ENCODE measurements around the gene ART5. TPM values are rescaled to one million over a fixed set of nuclear protein-coding genes. Genes with fewer than 3 reads are reported as not detected.
"Not testable (repeated sequence)": the region's sequence is repeated elsewhere in the genome, so short reads cannot be mapped to it uniquely, and the experiment has no call there.

ART5 gene
- total and polyA plus RNA-seq, 2 of the 4 experiments (the other 2 are of a cell fraction), result not detected

GRCh38 chr11:3588776-3589175, 53.0 kb downstream of the ART5 start:
- H2AK9ac ChIP-seq (replicated peaks; ENCODE audit: low read depth, low read length, poor library complexity); H3K14ac ChIP-seq (replicated peaks; ENCODE audit: low read depth, low read length); H4K91ac ChIP-seq (ENCODE audit: insufficient read depth, low read depth, low read length); intact Hi-C loops (cut with micrococcal nuclease); H3K18ac ChIP-seq (ENCODE audit: low read depth, low read length); H3K9me3 ChIP-seq (ENCODE audit: control insufficient read depth, insufficient read depth, low read length); ATAC-seq (ENCODE audit: low read depth); H3K4me3 ChIP-seq (ENCODE audit: insufficient read depth, low read depth, low read length); H3K36me3 ChIP-seq (ENCODE audit: control insufficient read depth, insufficient read depth, low read length); H3K9ac ChIP-seq (ENCODE audit: low read depth, low read length); H2AK5ac ChIP-seq (ENCODE audit: low read depth, low read length); H2BK120ac ChIP-seq (ENCODE audit: low read depth, low read length); H3K4me2 ChIP-seq (ENCODE audit: low read depth, low read length); H3K4me1 ChIP-seq (ENCODE audit: control insufficient read depth, insufficient read depth, low read length); CTCF ChIA-PET; H2BK5ac ChIP-seq (ENCODE audit: low read depth, low read length, poor library complexity, severe bottlenecking); BruUV-seq (replicated peaks); H3K56ac ChIP-seq (ENCODE audit: extremely low read depth, insufficient read depth, low read length); in situ Hi-C loops (cut with MboI; ENCODE audit: low sequenced_read_pairs); H4K20me1 ChIP-seq (ENCODE audit: insufficient read depth, low read length); H4K5ac ChIP-seq (ENCODE audit: low read depth, low read length); H3K79me1 ChIP-seq (ENCODE audit: low read depth in 1 of 2, low read length in 2 of 2); H4K8ac ChIP-seq (ENCODE audit: low read depth in 2 of 2, low read length in 2 of 2); H2BK20ac ChIP-seq (ENCODE audit: low read depth, low read length); H2BK15ac ChIP-seq (ENCODE audit: low read depth, low read length); DNase-seq; dilution Hi-C loops (cut with HindIII; ENCODE audit: low sequenced_read_pairs, unreplicated experiment); H3K27ac ChIP-seq (ENCODE audit: insufficient read depth, low read length); H3K23ac ChIP-seq (ENCODE audit: low read depth, low read length); H3K9me1 ChIP-seq (ENCODE audit: insufficient read depth, low read length); H3K4ac ChIP-seq (ENCODE audit: low read depth, low read length); H2AFZ ChIP-seq (replicated peaks; ENCODE audit: low read length, poor library complexity); POLR2A ChIA-PET (ENCODE audit: unreplicated experiment); H3K27me3 ChIP-seq (ENCODE audit: control insufficient read depth, insufficient read depth, low read length): not testable (repeated sequence)
- WGBS, 2 experiments (ENCODE audit: extremely low coverage in 2 of 2, insufficient read length in 1 of 2), result no CpG with 5 or more reads among the region's 11 CpGs

Small RNA genes lying within 50 kb of the gene (microRNA-seq; reads per million reads assigned to microRNA genes)
- gene RF00019 (ENCODE audit: insufficient read depth, insufficient read length), result not detected

Small RNA genes lying within 50 kb of the gene (small RNA-seq; reads per million reads assigned to genes)
- 0 reads per million in 5 experiments for gene RF00019

Other genes starting within 250 kb of the ART5 start
- gene ART1, start 3.1 kb upstream of the ART5 start, total RNA-seq (2012; rRNA removed), result not detected in 2 replicates
- gene ART1, start 3.1 kb upstream of the ART5 start, polyA plus RNA-seq (2012; rRNA removed), result not detected in 2 replicates
- gene CHRNA10, start 29.4 kb upstream of the ART5 start, total RNA-seq (2012; rRNA removed), result under 0.01 and 0.36 TPM in 2 replicates
- gene CHRNA10, start 29.4 kb upstream of the ART5 start, polyA plus RNA-seq (2012; rRNA removed), result 0.79 and 1.2 TPM in 2 replicates
- gene NUP98, start 155.6 kb upstream of the ART5 start, total RNA-seq (2012; rRNA removed), result 138 and 145 TPM in 2 replicates
- 103 and 105 TPM in 2 replicates for gene NUP98, start 155.6 kb upstream of the ART5 start, polyA plus RNA-seq (2012; rRNA removed)
- gene PGAP2, start 166.6 kb upstream of the ART5 start, total RNA-seq (2012; rRNA removed), result 10.6 TPM in 2 replicates
- gene PGAP2, start 166.6 kb upstream of the ART5 start, polyA plus RNA-seq (2012; rRNA removed), result 31.3 and 36.7 TPM in 2 replicates
- 16.3 and 20.6 TPM in 2 replicates for gene RHOG, start 199.0 kb upstream of the ART5 start, total RNA-seq (2012; rRNA removed)
- 106 and 114 TPM in 2 replicates for gene RHOG, start 199.0 kb upstream of the ART5 start, polyA plus RNA-seq (2012; rRNA removed)
- gene STIM1, start 213.7 kb upstream of the ART5 start, total RNA-seq (2012; rRNA removed), result 13.9 and 17.9 TPM in 2 replicates
- gene STIM1, start 213.7 kb upstream of the ART5 start, polyA plus RNA-seq (2012; rRNA removed), result 19.2 and 23.0 TPM in 2 replicates